Gastrocnemius medialis (tissue), 4 donors: Measurements from ENCODE around the gene GOLGA6A. TPM values are rescaled to one million over a fixed set of nuclear protein-coding genes. Genes with fewer than 3 reads are reported as not detected.
A peak's percentile ranks its signal among the peaks of the same experiment; 100 is the strongest.

Experiments
- ATAC-seq, 2 donors: fragments of 150-250 bp; one replicate each; pipeline ENCODE4 v1.9.1; 2016
- DNase-seq, 2 donors: peaks; one replicate each; pipeline ENCODE4 v3.0.0-alpha.2; 2019
- H3K27ac ChIP-seq, 4 donors: fragments of 200-600 bp; sonication (generic); 1 replicate in 1 of 4; 2 replicates in 3 of 4; pipeline ENCODE4 v1.5.1; 2016 to 2018; ENCODE audit warnings: mild to moderate bottlenecking in 2 of 4, moderate library complexity in 1 of 4
- H3K27me3 ChIP-seq, 3 donors: fragments of 200-600 bp; sonication (generic) in 2 of 3; 1 replicate in 1 of 3; 2 replicates in 2 of 3; pipeline versions ENCODE4 v1.5.1 to v1.6.0; 2016 to 2019; ENCODE audit warnings: mild to moderate bottlenecking in 1 of 3, moderate library complexity in 1 of 3
- H3K36me3 ChIP-seq, 2 donors: fragments of 200-600 bp; sonication (generic) in 1 of 2; one replicate each; pipeline ENCODE4 v1.5.1; 2017 to 2018
- H3K4me1 ChIP-seq, 2 donors: fragments of 200-600 bp; sonication (generic) in 1 of 2; one replicate each; pipeline ENCODE4 v1.5.1; 2016 to 2017; ENCODE audit warnings: mild to moderate bottlenecking in 2 of 2
- H3K4me3 ChIP-seq, 4 donors: fragments of 200-600 bp; sonication (generic) in 3 of 4; 1 replicate in 1 of 4; 2 replicates in 3 of 4; pipeline ENCODE4 v1.5.1; 2016 to 2019; ENCODE audit warnings: mild to moderate bottlenecking in 2 of 4
- H3K9me3 ChIP-seq, 3 donors: fragments of 200-600 bp; sonication (generic) in 2 of 3; 1 replicate in 1 of 3; 2 replicates in 2 of 3; pipeline ENCODE4 v1.5.1; 2016 to 2019
- POLR2A ChIP-seq, 2 donors: fragments of 450-650 bp; IDR thresholded peaks; one replicate each; pipeline ENCODE4 v1.6.1; 2017; ENCODE audit warnings: antibody characterized with exemption in 2 of 2, mild to moderate bottlenecking in 2 of 2, moderate library complexity in 2 of 2
- in situ Hi-C, 4 donors: fragments of 200-750 bp; cut with MboI; loops; one replicate each; pipeline versions ENCODE4 v1.15.0 to v1.8.0; 2017; ENCODE audit warnings: low sequenced_read_pairs in 4 of 4
- intact Hi-C: fragments of 100-400 bp; cut with DNase I; formaldehyde crosslinking; loops from one replicate; pipeline ENCODE4 v1.15.1; 2023; ENCODE audit warnings: low total_unique reads
- total RNA-seq, 4 donors: library from RNA; depleted of rRNA; stranded (reverse); fragments of >200 nt; gene quantifications; one replicate each; pipeline versions ENCODE4 v1.1.0 to v1.2.3, GENCODE V29; 2016
- TF ChIP-seq, protein P1 (sequence below), 5 experiments: fragments of 450-650 bp in 3 of 5; fragments of 200-600 bp in 2 of 5; sonication (generic) in 2 of 5; IDR thresholded peaks in 4 of 5; conservative IDR thresholded peaks in 1 of 5; 1 replicate in 4 of 5; 2 replicates in 1 of 5; pipeline ENCODE4 v1.5.1; 2016 to 2019; ENCODE audit warnings: antibody characterized with exemption in 5 of 5, mild to moderate bottlenecking in 3 of 5, moderate library complexity in 3 of 5

The GOLGA6A gene
- total RNA-seq, 4 donors from 2014 or later, result 0.10 to 0.83 TPM; not detected in 2

DNA sequence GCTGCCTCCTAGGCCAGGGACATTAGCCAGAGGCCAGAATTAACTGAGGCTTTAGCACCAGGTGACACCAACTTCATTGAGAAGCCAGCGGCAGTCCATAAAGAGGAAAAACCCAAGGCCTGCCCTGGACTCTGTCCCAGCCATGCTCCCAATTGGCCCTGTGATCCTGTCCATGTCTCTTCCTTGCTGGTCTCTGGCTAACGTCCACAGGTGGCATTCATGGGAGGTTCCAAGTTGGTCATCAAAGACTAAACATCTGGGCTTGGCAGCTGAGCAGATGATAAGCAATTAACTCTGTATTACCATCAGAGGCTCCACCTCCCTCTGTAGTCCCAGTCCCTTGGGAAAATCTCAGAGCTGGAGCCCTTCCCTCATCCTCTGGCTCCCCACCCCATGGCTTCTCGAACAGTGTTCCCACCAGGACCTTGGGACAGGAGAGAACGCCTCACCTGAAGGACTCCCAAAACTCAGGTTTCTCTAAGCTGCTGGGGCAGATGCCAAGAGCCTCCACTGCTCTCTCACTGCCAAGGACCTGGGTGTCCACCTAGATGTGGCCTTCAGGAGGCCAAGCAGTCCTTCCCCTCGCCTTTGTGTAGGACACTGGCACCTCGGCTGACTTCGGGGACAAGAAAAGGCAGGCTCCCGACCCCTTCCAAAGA lies 40.4 kb downstream of the GOLGA6A start:
- ATAC-seq, result no peak

DNA sequence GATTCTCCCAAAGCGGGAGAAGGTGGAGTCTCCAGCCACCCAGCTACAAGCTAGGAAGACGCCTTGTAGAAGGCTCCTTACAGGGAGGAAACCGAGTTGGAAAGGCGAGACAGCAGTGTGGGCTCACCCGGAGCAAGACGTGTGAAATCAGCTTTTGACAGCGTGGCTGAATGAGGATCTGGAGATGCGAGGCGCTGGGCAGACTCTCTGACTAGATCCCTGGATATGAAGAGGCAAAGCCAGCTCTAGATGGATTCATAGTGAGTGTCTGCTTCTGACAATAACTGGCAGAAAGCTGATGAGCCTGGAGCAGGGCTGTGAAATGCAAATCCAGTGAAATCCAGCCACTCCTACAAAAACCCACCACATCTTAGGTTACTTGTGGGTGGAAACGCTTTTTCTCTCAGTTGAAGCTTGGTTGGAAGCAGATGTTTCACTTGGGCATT lies 41.0 kb downstream of the GOLGA6A start:
- DNase-seq, result no peak

More for the DNA sequence above, 40.4 kb downstream of the GOLGA6A start:
- no peak overlapping the region for H3K4me3 ChIP-seq
- H3K36me3 ChIP-seq, result peaks cover 0 to 8% of the 10 kb centered on the region in 2 donors
- no peak for DNase-seq
- peaks cover 5 to 10% of the 10 kb centered on the region in 2 donors for H3K4me1 ChIP-seq
- TF ChIP-seq, protein P1, sequence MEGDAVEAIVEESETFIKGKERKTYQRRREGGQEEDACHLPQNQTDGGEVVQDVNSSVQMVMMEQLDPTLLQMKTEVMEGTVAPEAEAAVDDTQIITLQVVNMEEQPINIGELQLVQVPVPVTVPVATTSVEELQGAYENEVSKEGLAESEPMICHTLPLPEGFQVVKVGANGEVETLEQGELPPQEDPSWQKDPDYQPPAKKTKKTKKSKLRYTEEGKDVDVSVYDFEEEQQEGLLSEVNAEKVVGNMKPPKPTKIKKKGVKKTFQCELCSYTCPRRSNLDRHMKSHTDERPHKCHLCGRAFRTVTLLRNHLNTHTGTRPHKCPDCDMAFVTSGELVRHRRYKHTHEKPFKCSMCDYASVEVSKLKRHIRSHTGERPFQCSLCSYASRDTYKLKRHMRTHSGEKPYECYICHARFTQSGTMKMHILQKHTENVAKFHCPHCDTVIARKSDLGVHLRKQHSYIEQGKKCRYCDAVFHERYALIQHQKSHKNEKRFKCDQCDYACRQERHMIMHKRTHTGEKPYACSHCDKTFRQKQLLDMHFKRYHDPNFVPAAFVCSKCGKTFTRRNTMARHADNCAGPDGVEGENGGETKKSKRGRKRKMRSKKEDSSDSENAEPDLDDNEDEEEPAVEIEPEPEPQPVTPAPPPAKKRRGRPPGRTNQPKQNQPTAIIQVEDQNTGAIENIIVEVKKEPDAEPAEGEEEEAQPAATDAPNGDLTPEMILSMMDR (IDR thresholded peaks at IDR 0.05 in 4 of 5, conservative IDR thresholded peaks at IDR 0.05 in 1 of 5), result no peak
- no peak for TF ChIP-seq POLR2A (IDR thresholded peaks at IDR 0.05)
- H3K9me3 ChIP-seq, result no peaks in the 10 kb centered on the region
- no peaks in the 10 kb centered on the region for H3K27me3 ChIP-seq
- in situ Hi-C loops (loop anchor here in 1 of 4 donors (10.0 kb wide), 1 partner anchor 57 kb away; no protein-coding TSS in a partner anchor), intact Hi-C loops (no loop called here)
- H3K27ac ChIP-seq, result peak overlapping the region in 1 of 4 donors; percentile 54

DNA sequence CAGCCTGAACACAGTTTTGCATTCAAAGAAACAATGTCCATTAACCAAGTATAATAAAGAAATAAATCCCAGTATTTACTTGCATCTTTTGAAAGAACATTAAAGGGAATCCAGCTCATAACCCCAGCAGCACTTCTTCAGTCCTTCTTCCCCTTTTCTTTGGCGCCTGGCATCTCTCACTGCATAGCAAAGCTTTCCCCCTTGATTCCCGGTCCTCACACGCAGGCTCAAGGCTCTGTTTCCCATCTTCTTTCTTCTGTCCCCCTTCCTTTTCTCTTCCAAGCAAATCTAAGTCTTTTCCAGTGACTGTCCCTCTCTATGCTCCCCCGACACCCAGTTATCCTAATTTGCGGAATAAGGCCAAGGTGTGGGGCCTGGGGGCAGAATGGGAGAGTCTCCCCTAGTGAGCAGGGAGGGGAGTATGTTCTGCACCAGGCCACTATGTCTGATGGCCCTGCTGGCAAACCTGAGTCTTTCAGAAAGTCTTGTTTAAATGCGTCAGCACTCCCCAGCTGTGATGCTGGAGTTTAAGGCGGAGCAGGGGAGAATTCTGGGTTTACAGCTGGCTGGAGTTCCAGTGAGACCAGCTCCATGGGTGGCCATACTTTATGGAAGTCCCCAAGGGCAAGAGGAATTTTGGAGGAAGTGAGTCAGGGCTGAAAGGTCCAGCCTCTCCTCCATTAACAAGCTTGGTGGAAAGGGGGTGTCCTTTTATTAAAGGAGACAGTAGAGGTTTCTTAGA lies 42.1 kb downstream of the GOLGA6A start:
- no peak overlapping the region for H3K4me3 ChIP-seq
- H3K4me1 ChIP-seq, result peaks cover 5 to 10% of the 10 kb centered on the region in 2 donors
- H3K27me3 ChIP-seq, result no peaks in the 10 kb centered on the region
- H3K36me3 ChIP-seq, result peaks cover 0 to 21% of the 10 kb centered on the region in 2 donors
- intact Hi-C loops (no loop called here), in situ Hi-C loops (loop anchor here in 1 of 4 donors (10.0 kb wide), 1 partner anchor 55 kb away; no protein-coding TSS in a partner anchor)
- peak; percentile 61 to 68 for ATAC-seq
- DNase-seq, result peak; percentile 25 to 59
- H3K27ac ChIP-seq, result peak overlapping the region; percentile 42 to 65 (median 58)
- H3K9me3 ChIP-seq, result no peaks in the 10 kb centered on the region
- TF ChIP-seq, protein P1 (IDR thresholded peaks at IDR 0.05 in 4 of 5, conservative IDR thresholded peaks at IDR 0.05 in 1 of 5), result no peak
- no peak for TF ChIP-seq POLR2A (IDR thresholded peaks at IDR 0.05)

More for the DNA sequence above, 41.0 kb downstream of the GOLGA6A start:
- in situ Hi-C loops, result loop anchor here in 1 of 4 donors (10.0 kb wide), 1 partner anchor 57 kb away; no protein-coding TSS in a partner anchor
- Histone ChIP-seq H3K36me3 (peaks cover 0 to 11% of the 10 kb centered on the region in 2 donors), H3K4me3 (no peak overlapping the region), H3K4me1 (peaks cover 5 to 10% of the 10 kb centered on the region in 2 donors), H3K9me3 (no peaks in the 10 kb centered on the region), H3K27ac (peak overlapping the region; percentile 42 to 65 (median 58)), H3K27me3 (no peaks in the 10 kb centered on the region)
- no peak for ATAC-seq
- TF ChIP-seq POLR2A (IDR thresholded peaks at IDR 0.05), result no peak
- TF ChIP-seq, protein P1 (IDR thresholded peaks at IDR 0.05 in 4 of 5, conservative IDR thresholded peaks at IDR 0.05 in 1 of 5), result no peak
- intact Hi-C loops, result no loop called here

DNA sequence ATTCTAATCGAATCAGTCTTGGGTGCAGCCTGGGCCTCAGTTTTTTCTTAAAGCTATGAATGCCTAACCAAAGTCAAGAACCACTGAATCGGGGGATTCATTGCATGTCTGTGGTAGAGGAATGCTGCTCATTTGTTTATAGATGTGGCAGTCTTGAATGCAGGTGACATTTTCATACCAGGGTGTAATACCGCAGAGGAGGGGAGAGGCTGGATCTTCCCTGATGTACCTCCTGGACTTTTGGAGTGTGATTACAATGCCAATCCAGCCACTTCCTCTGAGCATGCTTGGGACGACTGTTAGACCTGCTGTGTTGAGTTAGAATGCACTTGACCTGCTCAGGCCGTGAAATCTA lies 42.7 kb downstream of the GOLGA6A start:
- TF ChIP-seq, protein P1 (IDR thresholded peaks at IDR 0.05 in 4 of 5, conservative IDR thresholded peaks at IDR 0.05 in 1 of 5), result no peak
- TF ChIP-seq POLR2A (IDR thresholded peaks at IDR 0.05), result no peak
- Histone ChIP-seq H3K4me1 (peaks cover 5 to 10% of the 10 kb centered on the region in 2 donors), H3K27me3 (no peaks in the 10 kb centered on the region), H3K9me3 (no peaks in the 10 kb centered on the region), H3K4me3 (no peak overlapping the region), H3K27ac (peak overlapping the region in 2 of 4 donors; percentile 38 to 54), H3K36me3 (peaks cover 0 to 28% of the 10 kb centered on the region in 2 donors)
- intact Hi-C loops (no loop called here), in situ Hi-C loops (loop anchor here in 1 of 4 donors (10.0 kb wide), 1 partner anchor 55 kb away; no protein-coding TSS in a partner anchor)
- DNase-seq (no peak), ATAC-seq (no peak)
